Esophagus squamous epithelium (tissue), 4 donors: ENCODE results near the gene CA10.

ENCODE experiments used
- POLR2A ChIP-seq, 4 donors: fragments of 450-650 bp; IDR thresholded peaks; one replicate each; pipeline ENCODE4 v1.6.1; 2017; ENCODE audit warnings: antibody characterized with exemption in 4 of 4, mild to moderate bottlenecking in 4 of 4, moderate library complexity in 3 of 4
- TF ChIP-seq, protein P1 (sequence below), 6 experiments: fragments of 450-650 bp in 4 of 6; fragments of 200-600 bp in 2 of 6; sonication (generic) in 2 of 6; IDR thresholded peaks; one replicate each; pipeline ENCODE4 v1.5.1; 2016 to 2019; ENCODE audit warnings: antibody characterized with exemption in 6 of 6, mild to moderate bottlenecking in 4 of 6, moderate library complexity in 4 of 6

DNA sequence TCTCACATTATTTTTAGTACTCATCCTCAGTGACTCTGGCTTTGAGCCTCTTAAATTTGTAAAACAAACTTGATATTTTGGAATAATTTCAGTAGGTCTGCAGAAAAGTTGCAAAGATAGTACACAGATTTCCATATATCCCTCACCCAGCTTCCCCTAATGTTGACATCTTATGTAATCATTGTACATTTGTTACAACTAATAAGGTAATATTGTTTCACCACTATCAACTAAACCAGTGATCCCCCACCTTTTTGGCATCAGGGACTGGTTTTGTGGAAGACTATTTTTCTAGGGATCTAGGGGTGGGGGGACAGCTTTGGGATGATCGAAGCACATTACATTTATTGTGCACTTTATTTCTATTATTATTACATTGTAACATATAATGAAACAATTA lies 391.2 kb downstream of the CA10 start:
- TF ChIP-seq, protein P1, sequence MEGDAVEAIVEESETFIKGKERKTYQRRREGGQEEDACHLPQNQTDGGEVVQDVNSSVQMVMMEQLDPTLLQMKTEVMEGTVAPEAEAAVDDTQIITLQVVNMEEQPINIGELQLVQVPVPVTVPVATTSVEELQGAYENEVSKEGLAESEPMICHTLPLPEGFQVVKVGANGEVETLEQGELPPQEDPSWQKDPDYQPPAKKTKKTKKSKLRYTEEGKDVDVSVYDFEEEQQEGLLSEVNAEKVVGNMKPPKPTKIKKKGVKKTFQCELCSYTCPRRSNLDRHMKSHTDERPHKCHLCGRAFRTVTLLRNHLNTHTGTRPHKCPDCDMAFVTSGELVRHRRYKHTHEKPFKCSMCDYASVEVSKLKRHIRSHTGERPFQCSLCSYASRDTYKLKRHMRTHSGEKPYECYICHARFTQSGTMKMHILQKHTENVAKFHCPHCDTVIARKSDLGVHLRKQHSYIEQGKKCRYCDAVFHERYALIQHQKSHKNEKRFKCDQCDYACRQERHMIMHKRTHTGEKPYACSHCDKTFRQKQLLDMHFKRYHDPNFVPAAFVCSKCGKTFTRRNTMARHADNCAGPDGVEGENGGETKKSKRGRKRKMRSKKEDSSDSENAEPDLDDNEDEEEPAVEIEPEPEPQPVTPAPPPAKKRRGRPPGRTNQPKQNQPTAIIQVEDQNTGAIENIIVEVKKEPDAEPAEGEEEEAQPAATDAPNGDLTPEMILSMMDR (IDR thresholded peaks at IDR 0.05) = no peak
- TF ChIP-seq POLR2A (IDR thresholded peaks at IDR 0.05) = no peak
